ENCODE results near the gene CCT2.

DNA sequence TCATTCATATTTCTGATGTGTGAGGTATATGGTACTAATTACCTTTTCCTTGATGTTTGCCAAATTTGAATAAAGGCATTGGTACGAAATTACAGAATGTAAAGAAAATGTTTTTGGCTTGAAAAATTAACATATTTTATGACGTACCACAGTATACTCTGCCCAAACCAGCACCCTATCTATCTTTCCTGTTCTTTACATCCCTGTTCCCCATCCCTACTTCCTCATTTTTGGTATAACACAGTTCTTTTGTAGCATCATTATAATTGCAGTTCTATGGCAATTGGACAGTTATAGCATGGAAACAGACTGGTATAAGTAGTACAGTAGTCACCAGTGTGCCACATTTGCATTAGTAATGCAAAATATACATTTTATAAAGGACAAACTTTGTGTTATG is 7.0 kb upstream of the CCT2 start:
- TF ChIP-seq, protein P1, sequence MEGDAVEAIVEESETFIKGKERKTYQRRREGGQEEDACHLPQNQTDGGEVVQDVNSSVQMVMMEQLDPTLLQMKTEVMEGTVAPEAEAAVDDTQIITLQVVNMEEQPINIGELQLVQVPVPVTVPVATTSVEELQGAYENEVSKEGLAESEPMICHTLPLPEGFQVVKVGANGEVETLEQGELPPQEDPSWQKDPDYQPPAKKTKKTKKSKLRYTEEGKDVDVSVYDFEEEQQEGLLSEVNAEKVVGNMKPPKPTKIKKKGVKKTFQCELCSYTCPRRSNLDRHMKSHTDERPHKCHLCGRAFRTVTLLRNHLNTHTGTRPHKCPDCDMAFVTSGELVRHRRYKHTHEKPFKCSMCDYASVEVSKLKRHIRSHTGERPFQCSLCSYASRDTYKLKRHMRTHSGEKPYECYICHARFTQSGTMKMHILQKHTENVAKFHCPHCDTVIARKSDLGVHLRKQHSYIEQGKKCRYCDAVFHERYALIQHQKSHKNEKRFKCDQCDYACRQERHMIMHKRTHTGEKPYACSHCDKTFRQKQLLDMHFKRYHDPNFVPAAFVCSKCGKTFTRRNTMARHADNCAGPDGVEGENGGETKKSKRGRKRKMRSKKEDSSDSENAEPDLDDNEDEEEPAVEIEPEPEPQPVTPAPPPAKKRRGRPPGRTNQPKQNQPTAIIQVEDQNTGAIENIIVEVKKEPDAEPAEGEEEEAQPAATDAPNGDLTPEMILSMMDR (IDR thresholded peaks at IDR 0.05), result no peak
- TF ChIP-seq POLR2A (IDR thresholded peaks at IDR 0.05) (no peak), POLR2AphosphoS5 (IDR thresholded peaks at IDR 0.05) (no peak), EP300 (IDR thresholded peaks at IDR 0.05) (no peak)

All from stomach (tissue), 4 donors.